GM12865 (cell line): ENCODE results near the gene PCAT7.
"Not testable (repeated sequence)": the region's sequence is repeated elsewhere in the genome, so short reads cannot be mapped to it uniquely, and the experiment has no call there.

Experiments used
- DNase-seq: peaks from one replicate; pipeline ENCODE4 v3.0.0; 2010; ENCODE audit warnings: low read depth
- H3K4me3 ChIP-seq: 2 replicates; pipeline ENCODE4 v1.5.1; 2011; ENCODE audit warnings: mild to moderate bottlenecking, low read depth, low read length, control low read depth
- TF ChIP-seq, protein P1 (sequence below): IDR thresholded peaks from 2 replicates; pipeline ENCODE4 v1.5.1; 2011; ENCODE audit warnings: low read length, control low read depth, low read depth, inconsistent platforms; ENCODE audit not compliant: insufficient read depth; ENCODE audit errors: missing control alignments

The PCAT7 gene

GRCh38 chr9:94577036-94577435 lies 22.2 kb downstream of the PCAT7 start:
- H3K4me3 ChIP-seq: no peak overlapping the region
- DNase-seq: no peak
- TF ChIP-seq, protein P1, sequence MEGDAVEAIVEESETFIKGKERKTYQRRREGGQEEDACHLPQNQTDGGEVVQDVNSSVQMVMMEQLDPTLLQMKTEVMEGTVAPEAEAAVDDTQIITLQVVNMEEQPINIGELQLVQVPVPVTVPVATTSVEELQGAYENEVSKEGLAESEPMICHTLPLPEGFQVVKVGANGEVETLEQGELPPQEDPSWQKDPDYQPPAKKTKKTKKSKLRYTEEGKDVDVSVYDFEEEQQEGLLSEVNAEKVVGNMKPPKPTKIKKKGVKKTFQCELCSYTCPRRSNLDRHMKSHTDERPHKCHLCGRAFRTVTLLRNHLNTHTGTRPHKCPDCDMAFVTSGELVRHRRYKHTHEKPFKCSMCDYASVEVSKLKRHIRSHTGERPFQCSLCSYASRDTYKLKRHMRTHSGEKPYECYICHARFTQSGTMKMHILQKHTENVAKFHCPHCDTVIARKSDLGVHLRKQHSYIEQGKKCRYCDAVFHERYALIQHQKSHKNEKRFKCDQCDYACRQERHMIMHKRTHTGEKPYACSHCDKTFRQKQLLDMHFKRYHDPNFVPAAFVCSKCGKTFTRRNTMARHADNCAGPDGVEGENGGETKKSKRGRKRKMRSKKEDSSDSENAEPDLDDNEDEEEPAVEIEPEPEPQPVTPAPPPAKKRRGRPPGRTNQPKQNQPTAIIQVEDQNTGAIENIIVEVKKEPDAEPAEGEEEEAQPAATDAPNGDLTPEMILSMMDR: no peak

- TF ChIP-seq, protein P1: no peak
- no peak for DNase-seq
- no peak overlapping the region for H3K4me3 ChIP-seq
These were observed 22.7 kb downstream of the PCAT7 start for GRCh38 chr9:94577571-94577970.

DNA sequence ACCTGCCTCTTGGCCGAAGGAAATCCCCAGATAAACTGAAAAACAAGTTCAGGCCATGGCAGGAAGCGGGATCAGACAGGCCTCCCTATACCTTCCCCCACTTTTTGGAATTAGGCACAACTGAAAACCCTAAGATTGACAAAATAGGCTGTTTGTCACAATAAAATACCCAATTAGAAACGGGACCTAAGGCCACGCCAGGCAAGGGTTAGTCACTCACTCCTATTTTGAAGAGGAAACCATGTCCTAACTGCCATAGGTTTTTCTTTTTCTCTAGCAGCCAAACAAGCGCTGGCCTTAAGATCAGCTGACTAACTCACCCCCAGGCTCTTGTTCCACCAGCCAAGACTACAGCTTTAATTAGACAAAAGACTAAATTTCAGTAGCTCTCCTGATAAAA lies 26.8 kb downstream of the PCAT7 start:
- TF ChIP-seq, protein P1: no peak
- no peak overlapping the region for H3K4me3 ChIP-seq
- no peak for DNase-seq

GRCh38 chr9:94584555-94584954 lies 29.7 kb downstream of the PCAT7 start:
- DNase-seq: peak; percentile 36
- no peak overlapping the region for H3K4me3 ChIP-seq
- TF ChIP-seq, protein P1: no peak

DNA sequence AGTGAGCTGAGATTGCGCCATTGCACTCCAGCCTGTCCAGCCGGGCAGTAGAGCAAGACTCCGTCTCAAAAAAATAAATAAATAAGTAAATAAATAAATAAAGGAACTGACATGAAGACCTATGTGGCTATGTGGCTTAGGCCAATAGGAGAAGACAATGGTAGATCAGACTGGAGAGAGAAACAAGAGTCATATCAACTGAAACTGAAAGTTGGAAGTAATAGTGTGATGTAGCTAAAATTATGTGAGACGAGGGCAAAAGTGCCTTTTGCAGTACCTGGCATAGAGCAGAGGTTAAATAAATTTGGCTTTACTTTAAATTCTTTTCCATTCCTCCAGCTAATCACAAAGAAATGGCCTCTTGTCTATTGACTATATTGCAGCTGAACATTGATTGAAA lies 31.4 kb downstream of the PCAT7 start:
- TF ChIP-seq, protein P1: no peak
- no peak overlapping the region for H3K4me3 ChIP-seq
- DNase-seq: peak; percentile 11

DNA sequence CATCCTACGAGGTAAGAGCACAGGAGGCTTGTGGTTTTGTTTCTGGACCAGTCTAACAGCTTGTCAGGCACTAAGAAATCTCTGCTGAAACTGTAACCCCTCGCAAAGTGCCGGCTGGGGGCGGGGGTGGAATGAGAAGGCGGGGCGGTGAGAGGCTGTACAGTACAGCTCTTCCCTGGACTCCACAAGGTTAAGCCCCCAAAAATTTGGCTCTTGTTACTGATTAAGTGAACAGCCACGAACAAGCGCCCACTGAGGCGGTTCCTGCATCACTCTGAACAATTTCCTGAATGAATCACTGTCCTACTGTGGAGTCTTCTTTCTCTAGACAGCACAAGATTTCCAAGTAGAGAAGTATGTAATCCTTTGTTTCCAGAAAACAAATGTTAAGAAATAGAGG lies 31.9 kb downstream of the PCAT7 start:
- no peak overlapping the region for H3K4me3 ChIP-seq
- TF ChIP-seq, protein P1: no peak
- DNase-seq: no peak

DNA sequence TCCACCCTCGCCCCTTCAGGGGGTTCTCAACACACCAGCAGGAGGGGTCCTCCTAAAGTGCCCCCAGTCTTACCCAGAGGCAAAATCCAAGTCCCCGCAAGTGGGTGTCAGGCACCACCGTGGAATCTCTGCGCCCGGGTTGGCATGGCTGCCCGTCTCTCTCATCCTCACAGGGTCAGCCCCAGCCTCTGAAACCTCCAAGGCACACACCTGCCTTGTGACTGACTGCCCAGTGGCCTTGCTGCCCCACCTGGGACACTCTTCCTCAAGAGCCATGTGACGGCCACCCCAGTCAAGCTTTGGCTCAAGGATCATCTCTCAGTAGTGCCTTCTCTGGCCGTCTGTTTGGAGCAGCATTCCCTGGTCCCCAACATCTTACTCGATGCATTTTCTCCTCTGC lies 33.8 kb downstream of the PCAT7 start:
- TF ChIP-seq, protein P1: no peak
- H3K4me3 ChIP-seq: no peak overlapping the region
- DNase-seq: no peak

GRCh38 chr9:94591046-94591545 lies 36.2 kb downstream of the PCAT7 start:
- DNase-seq, H3K4me3 ChIP-seq: not testable (repeated sequence)
